Spleen (tissue), 7 donors: ENCODE measurements around the gene OPCML.

Experiments used
- POLR2AphosphoS5 ChIP-seq, 3 donors: sonication (generic); formaldehyde crosslinking; IDR thresholded peaks; one replicate each; pipeline ENCODE4 v1.5.1; 2017; ENCODE audit warnings: antibody characterized with exemption in 3 of 3
- TF ChIP-seq, protein P1 (sequence below), 11 experiments: fragments of 200-600 bp in 7 of 11; fragments of 450-650 bp in 4 of 11; sonication (generic) in 4 of 11; IDR thresholded peaks in 8 of 11; conservative IDR thresholded peaks in 3 of 11; 1 replicate in 7 of 11; 2 replicates in 4 of 11; pipeline versions ENCODE4 v1.4.0 to v1.8.0; 2016 to 2021; ENCODE audit warnings: antibody characterized with exemption in 11 of 11, inconsistent platforms in 4 of 11, mild to moderate bottlenecking in 1 of 11
- donor health status: DM: no; HTN: no; CAD: no; lungs with moderate emphysema.
- donor health status: DM: no; HTN: no; CAD: no.
- donor health status: DM: no; HTN: no; CAD: no.

DNA sequence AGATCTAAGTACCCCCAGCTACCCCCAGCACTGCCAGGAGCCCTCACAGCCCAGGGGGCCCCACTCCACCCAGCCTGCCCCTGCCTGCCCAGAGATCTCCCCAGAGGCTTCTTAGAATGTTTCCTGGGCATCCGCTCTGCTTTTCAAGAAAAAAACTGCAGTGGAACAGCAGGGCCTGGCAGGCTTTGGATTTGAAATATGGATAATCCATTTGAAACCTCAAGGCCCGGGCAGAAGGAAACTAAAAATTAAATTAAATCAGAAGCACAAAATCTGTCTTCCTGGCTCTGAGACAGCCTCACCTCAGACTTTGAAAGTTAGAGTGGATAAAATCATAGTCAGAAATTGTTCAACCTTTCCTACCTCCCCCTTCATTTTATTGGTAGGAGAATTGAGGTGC is 273.6 kb downstream of the OPCML start:
- TF ChIP-seq, protein P1, sequence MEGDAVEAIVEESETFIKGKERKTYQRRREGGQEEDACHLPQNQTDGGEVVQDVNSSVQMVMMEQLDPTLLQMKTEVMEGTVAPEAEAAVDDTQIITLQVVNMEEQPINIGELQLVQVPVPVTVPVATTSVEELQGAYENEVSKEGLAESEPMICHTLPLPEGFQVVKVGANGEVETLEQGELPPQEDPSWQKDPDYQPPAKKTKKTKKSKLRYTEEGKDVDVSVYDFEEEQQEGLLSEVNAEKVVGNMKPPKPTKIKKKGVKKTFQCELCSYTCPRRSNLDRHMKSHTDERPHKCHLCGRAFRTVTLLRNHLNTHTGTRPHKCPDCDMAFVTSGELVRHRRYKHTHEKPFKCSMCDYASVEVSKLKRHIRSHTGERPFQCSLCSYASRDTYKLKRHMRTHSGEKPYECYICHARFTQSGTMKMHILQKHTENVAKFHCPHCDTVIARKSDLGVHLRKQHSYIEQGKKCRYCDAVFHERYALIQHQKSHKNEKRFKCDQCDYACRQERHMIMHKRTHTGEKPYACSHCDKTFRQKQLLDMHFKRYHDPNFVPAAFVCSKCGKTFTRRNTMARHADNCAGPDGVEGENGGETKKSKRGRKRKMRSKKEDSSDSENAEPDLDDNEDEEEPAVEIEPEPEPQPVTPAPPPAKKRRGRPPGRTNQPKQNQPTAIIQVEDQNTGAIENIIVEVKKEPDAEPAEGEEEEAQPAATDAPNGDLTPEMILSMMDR (IDR thresholded peaks at IDR 0.05 in 8 of 11, conservative IDR thresholded peaks at IDR 0.05 in 3 of 11), result no peak
- TF ChIP-seq POLR2AphosphoS5 (IDR thresholded peaks at IDR 0.05), result no peak
